ENCODE measurements around the gene PARP1. TPM values are rescaled to one million over a fixed set of nuclear protein-coding genes. Genes with fewer than 3 reads are reported as not detected.

The PARP1 gene
- total RNA-seq, 1 donor from 2014 or later: 86.3 TPM

GRCh38 chr1:226443439-226443838 lies 35.5 kb upstream of the PARP1 start:
- H3K9me3 Mint-ChIP-seq (ENCODE audit: unreplicated experiment): no peaks in the 10 kb centered on the region
- no peak overlapping the region for H3K4me3 Mint-ChIP-seq (ENCODE audit: unreplicated experiment)
- no peaks in the 10 kb centered on the region for H3K4me1 Mint-ChIP-seq (ENCODE audit: unreplicated experiment)
- TF ChIP-seq CTCF (IDR thresholded peaks at IDR 0.05): no peak
- no peak overlapping the region for H3K27ac Mint-ChIP-seq (ENCODE audit: unreplicated experiment)
- H3K36me3 Mint-ChIP-seq (ENCODE audit: unreplicated experiment): no peaks in the 10 kb centered on the region
- peaks cover 53% of the 10 kb centered on the region for H3K27me3 Mint-ChIP-seq (ENCODE audit: unreplicated experiment)
- no peak for DNase-seq (ENCODE audit: extremely low spot score, unreplicated experiment)

DNA sequence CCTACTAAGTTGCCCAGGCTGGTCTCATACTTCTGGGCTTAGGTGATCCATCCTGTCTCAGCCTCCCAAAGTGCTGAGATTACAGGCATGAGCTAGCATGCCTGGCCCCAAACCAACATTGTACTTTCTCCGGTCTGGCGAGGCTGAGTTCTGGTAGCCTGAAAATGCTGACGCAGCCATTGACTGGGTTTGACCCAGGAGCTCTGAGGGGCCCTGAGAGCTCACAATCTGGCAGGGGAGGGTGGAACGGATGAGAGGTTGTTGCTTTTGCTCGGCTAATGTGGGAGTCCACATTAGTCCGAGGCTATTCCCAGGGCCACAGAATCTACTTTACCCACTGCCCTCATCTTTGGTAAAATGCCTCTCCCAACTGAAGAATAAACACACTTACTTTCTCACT lies 35.1 kb upstream of the PARP1 start:
- no peaks in the 10 kb centered on the region for H3K4me1 Mint-ChIP-seq (ENCODE audit: unreplicated experiment)
- H3K4me3 Mint-ChIP-seq (ENCODE audit: unreplicated experiment): no peak overlapping the region
- H3K27me3 Mint-ChIP-seq (ENCODE audit: unreplicated experiment): peaks cover 57% of the 10 kb centered on the region
- DNase-seq (ENCODE audit: extremely low spot score, unreplicated experiment): no peak
- H3K9me3 Mint-ChIP-seq (ENCODE audit: unreplicated experiment): no peaks in the 10 kb centered on the region
- no peak overlapping the region for H3K27ac Mint-ChIP-seq (ENCODE audit: unreplicated experiment)
- H3K36me3 Mint-ChIP-seq (ENCODE audit: unreplicated experiment): no peaks in the 10 kb centered on the region
- TF ChIP-seq CTCF (IDR thresholded peaks at IDR 0.05): no peak

- no peaks in the 10 kb centered on the region for H3K9me3 Mint-ChIP-seq (ENCODE audit: unreplicated experiment)
Observed at GRCh38 chr1:226441629-226442028, 33.7 kb upstream of the PARP1 start.

GRCh38 chr1:226440512-226440911 lies 32.6 kb upstream of the PARP1 start:
- DNase-seq (ENCODE audit: extremely low spot score, unreplicated experiment): no peak
- Mint-ChIP-seq H3K27me3 (ENCODE audit: unreplicated experiment) (peaks cover 59% of the 10 kb centered on the region), H3K9me3 (ENCODE audit: unreplicated experiment) (no peaks in the 10 kb centered on the region), H3K4me1 (ENCODE audit: unreplicated experiment) (no peaks in the 10 kb centered on the region), H3K4me3 (ENCODE audit: unreplicated experiment) (no peak overlapping the region), H3K27ac (ENCODE audit: unreplicated experiment) (no peak overlapping the region), H3K36me3 (ENCODE audit: unreplicated experiment) (no peaks in the 10 kb centered on the region)
- TF ChIP-seq CTCF (IDR thresholded peaks at IDR 0.05): no peak

More at GRCh38 chr1:226441629-226442028, 33.7 kb upstream of the PARP1 start:
- Mint-ChIP-seq H3K4me1 (ENCODE audit: unreplicated experiment) (no peaks in the 10 kb centered on the region), H3K27ac (ENCODE audit: unreplicated experiment) (no peak overlapping the region), H3K4me3 (ENCODE audit: unreplicated experiment) (no peak overlapping the region), H3K36me3 (ENCODE audit: unreplicated experiment) (no peaks in the 10 kb centered on the region), H3K27me3 (ENCODE audit: unreplicated experiment) (peaks cover 65% of the 10 kb centered on the region)
- TF ChIP-seq CTCF (IDR thresholded peaks at IDR 0.05): no peak
- no peak for DNase-seq (ENCODE audit: extremely low spot score, unreplicated experiment)

DNA sequence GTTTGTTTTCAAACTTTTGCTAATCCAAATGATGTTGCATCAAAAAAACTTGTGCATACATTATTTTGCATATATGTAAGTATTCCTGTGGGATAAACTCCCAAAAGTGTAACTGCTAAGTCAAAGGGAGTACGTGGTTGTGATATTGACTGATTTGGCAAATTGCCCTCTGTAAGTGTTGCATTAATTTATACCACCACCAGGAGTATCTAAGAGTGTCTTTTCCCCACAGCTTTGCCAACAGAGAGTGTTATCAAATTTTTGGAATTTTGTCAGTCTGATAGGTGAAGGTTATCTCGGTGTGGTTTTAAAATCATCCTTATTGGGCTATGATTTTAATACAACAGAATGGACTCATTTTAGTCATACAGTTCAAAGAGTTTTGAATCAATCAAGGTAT lies 30.1 kb upstream of the PARP1 start:
- Mint-ChIP-seq H3K27ac (ENCODE audit: unreplicated experiment) (no peak overlapping the region), H3K36me3 (ENCODE audit: unreplicated experiment) (no peaks in the 10 kb centered on the region), H3K27me3 (ENCODE audit: unreplicated experiment) (peaks cover 39% of the 10 kb centered on the region), H3K9me3 (ENCODE audit: unreplicated experiment) (no peaks in the 10 kb centered on the region), H3K4me3 (ENCODE audit: unreplicated experiment) (no peak overlapping the region), H3K4me1 (ENCODE audit: unreplicated experiment) (no peaks in the 10 kb centered on the region)
- peak; percentile 23 for TF ChIP-seq CTCF (IDR thresholded peaks at IDR 0.05)
- no peak for DNase-seq (ENCODE audit: extremely low spot score, unreplicated experiment)
